ENCODE data around the gene XRCC6. TPM values are rescaled to one million over a fixed set of nuclear protein-coding genes. Genes with fewer than 3 reads are reported as not detected.

XRCC6 gene
- total and polyA plus RNA-seq, 9 of the 15 experiments (the other 6 are each of a cell fraction or from before 2014, with no cell fraction given): 151 to 440 (median 318) TPM

DNA sequence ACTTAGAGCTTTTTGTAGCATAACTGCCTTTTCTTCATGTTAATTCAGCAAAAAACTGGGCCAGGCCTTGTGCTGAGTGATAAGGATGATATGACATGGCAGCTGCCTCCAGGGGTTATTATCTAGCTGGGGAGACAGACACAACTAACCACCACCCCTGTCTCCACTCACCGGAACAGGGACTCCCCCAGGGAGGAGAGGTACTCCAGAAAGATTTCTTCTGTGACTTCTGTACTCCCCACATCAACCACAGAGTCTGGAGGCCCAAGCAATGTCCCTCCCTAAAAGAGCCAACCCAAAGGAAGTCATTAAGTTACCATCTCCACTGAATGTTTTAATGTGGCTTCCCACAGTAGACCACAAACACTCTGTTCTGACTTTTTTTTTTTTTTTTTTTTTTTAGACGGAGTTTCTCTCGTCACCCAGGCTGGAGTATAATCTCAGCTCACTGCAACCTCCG lies 17.2 kb upstream of the XRCC6 start (continued):
- TF ChIP-seq ZNF217 (CRISPR knock-in tag; IDR thresholded peaks at IDR 0.05): no peak
- TF ChIP-seq SETDB1 (IDR thresholded peaks at IDR 0.05; ENCODE audit: low read length): no peak
- peak; percentile 83 for TF ChIP-seq HDAC3 (IDR thresholded peaks at IDR 0.05; ENCODE audit: borderline replicate concordance, partially characterized antibody)
- TF ChIP-seq, protein P1, sequence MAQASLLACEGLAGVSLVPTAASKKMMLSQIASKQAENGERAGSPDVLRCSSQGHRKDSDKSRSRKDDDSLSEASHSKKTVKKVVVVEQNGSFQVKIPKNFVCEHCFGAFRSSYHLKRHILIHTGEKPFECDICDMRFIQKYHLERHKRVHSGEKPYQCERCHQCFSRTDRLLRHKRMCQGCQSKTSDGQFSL (CRISPR knock-in tag; IDR thresholded peaks at IDR 0.05): no peak
- TF ChIP-seq, protein P1 (tag; IDR thresholded peaks at IDR 0.05): no peak
- TF ChIP-seq DACH1 (IDR thresholded peaks at IDR 0.05; ENCODE audit: partially characterized antibody): no peak
- TF ChIP-seq STAG1 (CRISPR knock-in tag; IDR thresholded peaks at IDR 0.05; ENCODE audit: borderline replicate concordance): no peak
- TF ChIP-seq, protein P2, sequence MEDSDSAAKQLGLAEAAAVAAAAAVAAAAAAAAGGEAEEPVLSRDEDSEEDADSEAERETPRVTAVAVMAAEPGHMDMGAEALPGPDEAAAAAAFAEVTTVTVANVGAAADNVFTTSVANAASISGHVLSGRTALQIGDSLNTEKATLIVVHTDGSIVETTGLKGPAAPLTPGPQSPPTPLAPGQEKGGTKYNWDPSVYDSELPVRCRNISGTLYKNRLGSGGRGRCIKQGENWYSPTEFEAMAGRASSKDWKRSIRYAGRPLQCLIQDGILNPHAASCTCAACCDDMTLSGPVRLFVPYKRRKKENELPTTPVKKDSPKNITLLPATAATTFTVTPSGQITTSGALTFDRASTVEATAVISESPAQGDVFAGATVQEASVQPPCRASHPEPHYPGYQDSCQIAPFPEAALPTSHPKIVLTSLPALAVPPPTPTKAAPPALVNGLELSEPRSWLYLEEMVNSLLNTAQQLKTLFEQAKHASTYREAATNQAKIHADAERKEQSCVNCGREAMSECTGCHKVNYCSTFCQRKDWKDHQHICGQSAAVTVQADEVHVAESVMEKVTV (CRISPR knock-in tag; IDR thresholded peaks at IDR 0.05): no peak
- no peak for TF ChIP-seq KDM2B (CRISPR knock-in tag; IDR thresholded peaks at IDR 0.05)
- no peak for TF ChIP-seq CBFB (CRISPR knock-in tag; IDR thresholded peaks at IDR 0.05)
- TF ChIP-seq, protein P3, sequence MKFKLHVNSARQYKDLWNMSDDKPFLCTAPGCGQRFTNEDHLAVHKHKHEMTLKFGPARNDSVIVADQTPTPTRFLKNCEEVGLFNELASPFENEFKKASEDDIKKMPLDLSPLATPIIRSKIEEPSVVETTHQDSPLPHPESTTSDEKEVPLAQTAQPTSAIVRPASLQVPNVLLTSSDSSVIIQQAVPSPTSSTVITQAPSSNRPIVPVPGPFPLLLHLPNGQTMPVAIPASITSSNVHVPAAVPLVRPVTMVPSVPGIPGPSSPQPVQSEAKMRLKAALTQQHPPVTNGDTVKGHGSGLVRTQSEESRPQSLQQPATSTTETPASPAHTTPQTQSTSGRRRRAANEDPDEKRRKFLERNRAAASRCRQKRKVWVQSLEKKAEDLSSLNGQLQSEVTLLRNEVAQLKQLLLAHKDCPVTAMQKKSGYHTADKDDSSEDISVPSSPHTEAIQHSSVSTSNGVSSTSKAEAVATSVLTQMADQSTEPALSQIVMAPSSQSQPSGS (CRISPR knock-in tag; IDR thresholded peaks at IDR 0.05): no peak
- TF ChIP-seq, protein P4, sequence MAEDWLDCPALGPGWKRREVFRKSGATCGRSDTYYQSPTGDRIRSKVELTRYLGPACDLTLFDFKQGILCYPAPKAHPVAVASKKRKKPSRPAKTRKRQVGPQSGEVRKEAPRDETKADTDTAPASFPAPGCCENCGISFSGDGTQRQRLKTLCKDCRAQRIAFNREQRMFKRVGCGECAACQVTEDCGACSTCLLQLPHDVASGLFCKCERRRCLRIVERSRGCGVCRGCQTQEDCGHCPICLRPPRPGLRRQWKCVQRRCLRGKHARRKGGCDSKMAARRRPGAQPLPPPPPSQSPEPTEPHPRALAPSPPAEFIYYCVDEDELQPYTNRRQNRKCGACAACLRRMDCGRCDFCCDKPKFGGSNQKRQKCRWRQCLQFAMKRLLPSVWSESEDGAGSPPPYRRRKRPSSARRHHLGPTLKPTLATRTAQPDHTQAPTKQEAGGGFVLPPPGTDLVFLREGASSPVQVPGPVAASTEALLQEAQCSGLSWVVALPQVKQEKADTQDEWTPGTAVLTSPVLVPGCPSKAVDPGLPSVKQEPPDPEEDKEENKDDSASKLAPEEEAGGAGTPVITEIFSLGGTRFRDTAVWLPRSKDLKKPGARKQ (CRISPR knock-in tag; IDR thresholded peaks at IDR 0.05): no peak
- TF ChIP-seq, protein P5, sequence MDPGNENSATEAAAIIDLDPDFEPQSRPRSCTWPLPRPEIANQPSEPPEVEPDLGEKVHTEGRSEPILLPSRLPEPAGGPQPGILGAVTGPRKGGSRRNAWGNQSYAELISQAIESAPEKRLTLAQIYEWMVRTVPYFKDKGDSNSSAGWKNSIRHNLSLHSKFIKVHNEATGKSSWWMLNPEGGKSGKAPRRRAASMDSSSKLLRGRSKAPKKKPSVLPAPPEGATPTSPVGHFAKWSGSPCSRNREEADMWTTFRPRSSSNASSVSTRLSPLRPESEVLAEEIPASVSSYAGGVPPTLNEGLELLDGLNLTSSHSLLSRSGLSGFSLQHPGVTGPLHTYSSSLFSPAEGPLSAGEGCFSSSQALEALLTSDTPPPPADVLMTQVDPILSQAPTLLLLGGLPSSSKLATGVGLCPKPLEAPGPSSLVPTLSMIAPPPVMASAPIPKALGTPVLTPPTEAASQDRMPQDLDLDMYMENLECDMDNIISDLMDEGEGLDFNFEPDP (CRISPR knock-in tag; IDR thresholded peaks at IDR 0.05): no peak
- no peak for TF ChIP-seq FOXJ3 (CRISPR knock-in tag; IDR thresholded peaks at IDR 0.05)
- TF ChIP-seq, protein P6, sequence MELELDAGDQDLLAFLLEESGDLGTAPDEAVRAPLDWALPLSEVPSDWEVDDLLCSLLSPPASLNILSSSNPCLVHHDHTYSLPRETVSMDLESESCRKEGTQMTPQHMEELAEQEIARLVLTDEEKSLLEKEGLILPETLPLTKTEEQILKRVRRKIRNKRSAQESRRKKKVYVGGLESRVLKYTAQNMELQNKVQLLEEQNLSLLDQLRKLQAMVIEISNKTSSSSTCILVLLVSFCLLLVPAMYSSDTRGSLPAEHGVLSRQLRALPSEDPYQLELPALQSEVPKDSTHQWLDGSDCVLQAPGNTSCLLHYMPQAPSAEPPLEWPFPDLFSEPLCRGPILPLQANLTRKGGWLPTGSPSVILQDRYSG (tag; conservative IDR thresholded peaks at IDR 0.05; ENCODE audit: low read depth): no peak
- no peak for TF ChIP-seq KDM5B (IDR thresholded peaks at IDR 0.05; ENCODE audit: insufficient replicate concordance, low read depth, low read length)
- no peak for TF ChIP-seq SRSF9 (IDR thresholded peaks at IDR 0.05; ENCODE audit: borderline replicate concordance, low read depth, low read length)
- no peak for TF ChIP-seq TAF7 (tag; IDR thresholded peaks at IDR 0.05)
- 0 out of 2 replicates have a peak, but pooled peaks have one; percentile 7 for TF ChIP-seq SMAD3 (CRISPR knock-in tag; conservative IDR thresholded peaks at IDR 0.05)
- TF ChIP-seq, protein P7, sequence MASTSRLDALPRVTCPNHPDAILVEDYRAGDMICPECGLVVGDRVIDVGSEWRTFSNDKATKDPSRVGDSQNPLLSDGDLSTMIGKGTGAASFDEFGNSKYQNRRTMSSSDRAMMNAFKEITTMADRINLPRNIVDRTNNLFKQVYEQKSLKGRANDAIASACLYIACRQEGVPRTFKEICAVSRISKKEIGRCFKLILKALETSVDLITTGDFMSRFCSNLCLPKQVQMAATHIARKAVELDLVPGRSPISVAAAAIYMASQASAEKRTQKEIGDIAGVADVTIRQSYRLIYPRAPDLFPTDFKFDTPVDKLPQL (IDR thresholded peaks at IDR 0.05; ENCODE audit: extremely low read depth, insufficient read length): no peak

Measured in K562 (cell line).